Neural cell (in vitro differentiated cells): ENCODE data around the gene DHFR. TPM values are rescaled to one million over a fixed set of nuclear protein-coding genes. Genes with fewer than 3 reads are reported as not detected.

Source experiments
- H2AFZ ChIP-seq: fragments of 200-600, 300-800 bp; sonication (generic), shearing (Covaris generic); 2 replicates; pipeline ENCODE4 v1.6.0; 2014; ENCODE audit warnings: low read depth, mild to moderate bottlenecking, antibody characterized with exemption, low read length, moderate library complexity
- H3F3A ChIP-seq: fragments of 200-600 bp; shearing (Covaris generic); 2 replicates; pipeline ENCODE4 v1.6.1; 2016; ENCODE audit warnings: mild to moderate bottlenecking, moderate library complexity, mixed read lengths, antibody characterized with exemption, low read length; ENCODE audit not compliant: insufficient read depth, poor library complexity, severe bottlenecking
- H3K27ac ChIP-seq: fragments of 200-600, 300-800 bp; sonication (generic), shearing (Covaris generic); 2 replicates; pipeline ENCODE4 v1.5.1; 2014; ENCODE audit warnings: mild to moderate bottlenecking, low read length, moderate library complexity
- H3K27me3 ChIP-seq: fragments of 300-800, 200-600 bp; sonication (generic), shearing (Covaris generic); 2 replicates; pipeline ENCODE4 v1.6.0; 2014; ENCODE audit warnings: mild to moderate bottlenecking, low read depth, low read length, moderate library complexity; ENCODE audit not compliant: insufficient read depth
- H3K36me3 ChIP-seq: fragments of 300-800, 200-600 bp; sonication (generic), shearing (Covaris generic); 2 replicates; pipeline ENCODE4 v1.5.1; 2014; ENCODE audit warnings: mild to moderate bottlenecking, antibody characterized with exemption, low read length, moderate library complexity; ENCODE audit not compliant: insufficient read depth
- H3K4me2 ChIP-seq: fragments of 300-800, 200-600 bp; sonication (generic), shearing (Covaris generic); 2 replicates; pipeline ENCODE4 v1.6.0; 2014; ENCODE audit warnings: mild to moderate bottlenecking, low read length
- H3K4me3 ChIP-seq: fragments of 300-800, 200-600 bp; sonication (generic), shearing (Covaris generic); 2 replicates; pipeline ENCODE4 v1.5.1; 2014; ENCODE audit warnings: mild to moderate bottlenecking, low read length, moderate library complexity
- H3K79me2 ChIP-seq: fragments of 200-600 bp; shearing (Covaris generic); replicated peaks from 2 replicates; pipeline ENCODE4 v1.6.0; 2014; ENCODE audit warnings: mild to moderate bottlenecking, low read length, moderate library complexity; ENCODE audit not compliant: insufficient read depth
- H3K9ac ChIP-seq: fragments of 300-800, 200-600 bp; sonication (generic), shearing (Covaris generic); 2 replicates; pipeline ENCODE4 v1.6.1; 2016; ENCODE audit warnings: mild to moderate bottlenecking, low read length, mixed read lengths
- H3K9me2 ChIP-seq: fragments of 200-600 bp; shearing (Covaris generic); 2 replicates; pipeline ENCODE4 v1.6.1; 2016; ENCODE audit warnings: mild to moderate bottlenecking, low read length, mixed read lengths; ENCODE audit not compliant: insufficient read depth
- H3K9me3 ChIP-seq: fragments of 200-600, 300-800 bp; sonication (generic), shearing (Covaris generic); 2 replicates; pipeline ENCODE4 v1.6.1; 2016; ENCODE audit warnings: mild to moderate bottlenecking, mixed run types, low read length, moderate library complexity, mixed read lengths
- H4K20me1 ChIP-seq: fragments of 200-600 bp; shearing (Covaris generic); 2 replicates; pipeline ENCODE4 v1.6.1; 2016; ENCODE audit warnings: mild to moderate bottlenecking, mixed run types; ENCODE audit not compliant: insufficient read depth
- EP300 ChIP-seq: fragments of 450-650 bp; conservative IDR thresholded peaks from 2 replicates; pipeline ENCODE4 v1.6.1; 2014; ENCODE audit warnings: antibody characterized with exemption, mild to moderate bottlenecking, moderate library complexity; ENCODE audit not compliant: poor library complexity, severe bottlenecking
- EZH2 ChIP-seq: fragments of 200-600, 300-800 bp; shearing (Covaris generic), sonication (generic); IDR thresholded peaks from 2 replicates; pipeline ENCODE4 v1.6.1; 2014; ENCODE audit warnings: antibody characterized with exemption, low read length, borderline replicate concordance, mild to moderate bottlenecking; ENCODE audit not compliant: insufficient read depth, poor library complexity, severe bottlenecking
- MXI1 ChIP-seq: fragments of 450-650 bp; conservative IDR thresholded peaks from 2 replicates; pipeline ENCODE4 v1.6.1; 2014; ENCODE audit warnings: antibody characterized with exemption, mild to moderate bottlenecking; ENCODE audit not compliant: poor library complexity, severe bottlenecking
- POLR2AphosphoS5 ChIP-seq: IDR thresholded peaks from 2 replicates; pipeline ENCODE4 v1.6.1; 2012
- RAD21 ChIP-seq: fragments of 450-650 bp; conservative IDR thresholded peaks from 2 replicates; pipeline ENCODE4 v1.6.1; 2014; ENCODE audit warnings: antibody characterized with exemption, mild to moderate bottlenecking, moderate library complexity
- SMC3 ChIP-seq: fragments of 450-650 bp; conservative IDR thresholded peaks from 2 replicates; pipeline ENCODE4 v1.6.1; 2014; ENCODE audit warnings: antibody characterized with exemption, mild to moderate bottlenecking, moderate library complexity; ENCODE audit not compliant: poor library complexity
- TAF1 ChIP-seq: IDR thresholded peaks from 2 replicates; pipeline ENCODE4 v1.6.1; 2012; ENCODE audit warnings: low read depth
- polyA plus RNA-seq: library from polyadenylated mRNA; depleted of rRNA; stranded (reverse); fragments of >200 nt; gene quantifications from 2 replicates; pipeline ENCODE4 v1.2.3, GENCODE V29; 2014
- TF ChIP-seq, protein P1 (sequence below): fragments of 450-650 bp; IDR thresholded peaks from 2 replicates; pipeline ENCODE4 v1.5.1; 2014; ENCODE audit warnings: antibody characterized with exemption, mild to moderate bottlenecking, moderate library complexity; ENCODE audit not compliant: poor library complexity, severe bottlenecking
- TF ChIP-seq, protein P2 (sequence below): IDR thresholded peaks from 2 replicates; pipeline ENCODE4 v1.6.1; 2012; ENCODE audit warnings: borderline replicate concordance

DHFR gene
- polyA plus RNA-seq, 1 donor from 2014 or later: 21.2 TPM

- Histone ChIP-seq H2AFZ (no peak overlapping the region), H3K4me2 (no peak overlapping the region), H3K4me3 (no peak overlapping the region), H3F3A (no peaks in the 10 kb centered on the region), H3K27ac (no peak overlapping the region), H3K36me3 (peaks cover 3% of the 10 kb centered on the region), H3K9me2 (no peaks in the 10 kb centered on the region), H3K79me2 (no peaks in the 10 kb centered on the region), H3K9ac (no peak overlapping the region), H3K27me3 (no peaks in the 10 kb centered on the region), H3K9me3 (no peaks in the 10 kb centered on the region), H4K20me1 (no peaks in the 10 kb centered on the region)
- TF ChIP-seq SMC3 (peak; percentile 89), RAD21 (peak; percentile 74), TAF1 (no peak), MXI1 (no peak)
- TF ChIP-seq, protein P1, sequence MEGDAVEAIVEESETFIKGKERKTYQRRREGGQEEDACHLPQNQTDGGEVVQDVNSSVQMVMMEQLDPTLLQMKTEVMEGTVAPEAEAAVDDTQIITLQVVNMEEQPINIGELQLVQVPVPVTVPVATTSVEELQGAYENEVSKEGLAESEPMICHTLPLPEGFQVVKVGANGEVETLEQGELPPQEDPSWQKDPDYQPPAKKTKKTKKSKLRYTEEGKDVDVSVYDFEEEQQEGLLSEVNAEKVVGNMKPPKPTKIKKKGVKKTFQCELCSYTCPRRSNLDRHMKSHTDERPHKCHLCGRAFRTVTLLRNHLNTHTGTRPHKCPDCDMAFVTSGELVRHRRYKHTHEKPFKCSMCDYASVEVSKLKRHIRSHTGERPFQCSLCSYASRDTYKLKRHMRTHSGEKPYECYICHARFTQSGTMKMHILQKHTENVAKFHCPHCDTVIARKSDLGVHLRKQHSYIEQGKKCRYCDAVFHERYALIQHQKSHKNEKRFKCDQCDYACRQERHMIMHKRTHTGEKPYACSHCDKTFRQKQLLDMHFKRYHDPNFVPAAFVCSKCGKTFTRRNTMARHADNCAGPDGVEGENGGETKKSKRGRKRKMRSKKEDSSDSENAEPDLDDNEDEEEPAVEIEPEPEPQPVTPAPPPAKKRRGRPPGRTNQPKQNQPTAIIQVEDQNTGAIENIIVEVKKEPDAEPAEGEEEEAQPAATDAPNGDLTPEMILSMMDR: peak; percentile 75
Observed at GRCh38 chr5:80672140-80672736, 17.5 kb upstream of the DHFR start.

- Histone ChIP-seq H3K27me3 (no peaks in the 10 kb centered on the region), H3K4me2 (no peak overlapping the region), H3K79me2 (no peaks in the 10 kb centered on the region), H3K27ac (no peak overlapping the region), H3K9me2 (no peaks in the 10 kb centered on the region), H3K9me3 (no peaks in the 10 kb centered on the region), H4K20me1 (no peaks in the 10 kb centered on the region), H3K4me3 (no peak overlapping the region), H3K9ac (no peak overlapping the region), H3F3A (no peaks in the 10 kb centered on the region), H2AFZ (no peak overlapping the region), H3K36me3 (no peaks in the 10 kb centered on the region)
- TF ChIP-seq, protein P1: no peak
- TF ChIP-seq SMC3 (no peak), TAF1 (no peak), RAD21 (no peak), EZH2 (no peak), EP300 (no peak), POLR2AphosphoS5 (no peak), MXI1 (no peak)
- TF ChIP-seq, protein P2, sequence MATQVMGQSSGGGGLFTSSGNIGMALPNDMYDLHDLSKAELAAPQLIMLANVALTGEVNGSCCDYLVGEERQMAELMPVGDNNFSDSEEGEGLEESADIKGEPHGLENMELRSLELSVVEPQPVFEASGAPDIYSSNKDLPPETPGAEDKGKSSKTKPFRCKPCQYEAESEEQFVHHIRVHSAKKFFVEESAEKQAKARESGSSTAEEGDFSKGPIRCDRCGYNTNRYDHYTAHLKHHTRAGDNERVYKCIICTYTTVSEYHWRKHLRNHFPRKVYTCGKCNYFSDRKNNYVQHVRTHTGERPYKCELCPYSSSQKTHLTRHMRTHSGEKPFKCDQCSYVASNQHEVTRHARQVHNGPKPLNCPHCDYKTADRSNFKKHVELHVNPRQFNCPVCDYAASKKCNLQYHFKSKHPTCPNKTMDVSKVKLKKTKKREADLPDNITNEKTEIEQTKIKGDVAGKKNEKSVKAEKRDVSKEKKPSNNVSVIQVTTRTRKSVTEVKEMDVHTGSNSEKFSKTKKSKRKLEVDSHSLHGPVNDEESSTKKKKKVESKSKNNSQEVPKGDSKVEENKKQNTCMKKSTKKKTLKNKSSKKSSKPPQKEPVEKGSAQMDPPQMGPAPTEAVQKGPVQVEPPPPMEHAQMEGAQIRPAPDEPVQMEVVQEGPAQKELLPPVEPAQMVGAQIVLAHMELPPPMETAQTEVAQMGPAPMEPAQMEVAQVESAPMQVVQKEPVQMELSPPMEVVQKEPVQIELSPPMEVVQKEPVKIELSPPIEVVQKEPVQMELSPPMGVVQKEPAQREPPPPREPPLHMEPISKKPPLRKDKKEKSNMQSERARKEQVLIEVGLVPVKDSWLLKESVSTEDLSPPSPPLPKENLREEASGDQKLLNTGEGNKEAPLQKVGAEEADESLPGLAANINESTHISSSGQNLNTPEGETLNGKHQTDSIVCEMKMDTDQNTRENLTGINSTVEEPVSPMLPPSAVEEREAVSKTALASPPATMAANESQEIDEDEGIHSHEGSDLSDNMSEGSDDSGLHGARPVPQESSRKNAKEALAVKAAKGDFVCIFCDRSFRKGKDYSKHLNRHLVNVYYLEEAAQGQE: no peak
Observed at GRCh38 chr5:80668016-80668969, 13.5 kb upstream of the DHFR start.
